ENCODE results near the gene APMAP.

The APMAP gene

GRCh38 chr20:24992487-24993205 lies at the start of gene APMAP:
Gene APMAP (minus strand): TSS chr20:24992751. CDS start chr20:24992688, 63 bp downstream.
- DNase-seq, result peak; percentile 93 to 99 (median 98)
- intact Hi-C loops (cut with DNase I), result loop anchor here (5.0 kb wide), 4 partner anchors 185 to 400 kb away; partner anchors contain the start of genes ABHD12, ENTPD6 and PYGB

- no peak for DNase-seq
- intact Hi-C loops (cut with DNase I), result no loop called here
These were observed 49.4 kb upstream of the APMAP start for GRCh38 chr20:25041813-25042530.

- intact Hi-C loops (cut with DNase I), result no loop called here
- no peak for DNase-seq
These were observed 47.9 kb upstream of the APMAP start for GRCh38 chr20:25040438-25040831.

GRCh38 chr20:25039697-25040437 lies 47.3 kb upstream of the APMAP start:
- intact Hi-C loops (cut with DNase I), result no loop called here
- peak; percentile 51 to 89 (median 78) for DNase-seq

GRCh38 chr20:25038591-25039015 lies 46.1 kb upstream of the APMAP start:
- no peak for DNase-seq
- intact Hi-C loops (cut with DNase I), result no loop called here

- intact Hi-C loops (cut with DNase I), result no loop called here
- DNase-seq, result no peak
These were observed 45.5 kb upstream of the APMAP start for GRCh38 chr20:25038103-25038410.

- intact Hi-C loops (cut with DNase I), result no loop called here
- no peak for DNase-seq
These were observed 44.9 kb upstream of the APMAP start for GRCh38 chr20:25037288-25038102.

- intact Hi-C loops (cut with DNase I), result no loop called here
- no peak for DNase-seq
These were observed 43.9 kb upstream of the APMAP start for GRCh38 chr20:25036331-25036936.

GRCh38 chr20:25035921-25036320 lies 43.4 kb upstream of the APMAP start:
- intact Hi-C loops (cut with DNase I), result no loop called here
- DNase-seq, result no peak

- intact Hi-C loops (cut with DNase I), result loop anchor here (5.0 kb wide), 1 partner anchor 37 kb away; no protein-coding TSS in a partner anchor
- no peak for DNase-seq
These were observed 41.4 kb upstream of the APMAP start for GRCh38 chr20:25033924-25034300.

GRCh38 chr20:25033265-25033923 lies 40.8 kb upstream of the APMAP start:
- intact Hi-C loops (cut with DNase I), result loop anchor here (5.0 kb wide), 1 partner anchor 36 kb away; no protein-coding TSS in a partner anchor
- DNase-seq, result peak in 1 of 42 donors; percentile 35

- intact Hi-C loops (cut with DNase I), result loop anchor here (5.0 kb wide), 1 partner anchor 35 kb away; no protein-coding TSS in a partner anchor
- peak; percentile 86 to 98 (median 94) for DNase-seq
These were observed 40.1 kb upstream of the APMAP start for GRCh38 chr20:25032478-25033264.

GRCh38 chr20:25032065-25032477 lies 39.5 kb upstream of the APMAP start:
- peak in 41 of 42 donors; percentile 53 to 93 (median 80) for DNase-seq
- intact Hi-C loops (cut with DNase I), result loop anchor here (5.0 kb wide), 1 partner anchor 35 kb away; no protein-coding TSS in a partner anchor

- no peak for DNase-seq
- intact Hi-C loops (cut with DNase I), result loop anchor here (5.0 kb wide), 1 partner anchor 34 kb away; no protein-coding TSS in a partner anchor
These were observed 38.7 kb upstream of the APMAP start for GRCh38 chr20:25031241-25031640.

- peak in 29 of 42 donors; percentile 31 to 82 (median 55) for DNase-seq
- intact Hi-C loops (cut with DNase I), result loop anchor here (5.0 kb wide), 1 partner anchor 33 kb away; no protein-coding TSS in a partner anchor
These were observed 38.2 kb upstream of the APMAP start for GRCh38 chr20:25030649-25031207.

- intact Hi-C loops (cut with DNase I), result loop anchor here (5.0 kb wide), 1 partner anchor 33 kb away; no protein-coding TSS in a partner anchor
These were observed 37.6 kb upstream of the APMAP start for GRCh38 chr20:25030007-25030648.

More at GRCh38 chr20:25030007-25030648, 37.6 kb upstream of the APMAP start:
- DNase-seq, result peak in 22 of 42 donors; percentile 46 to 79 (median 57)
